Mononuclear cell (primary cell): ENCODE measurements around the gene DNAJC6. TPM values are rescaled to one million over a fixed set of nuclear protein-coding genes. Genes with fewer than 3 reads are reported as not detected.

Source experiments
- H3K27me3 ChIP-seq: 2 replicates; pipeline ENCODE4 v1.6.0; 2011; ENCODE audit warnings: low read length, control low read depth; ENCODE audit not compliant: insufficient read depth
- H3K4me1 ChIP-seq: 2 replicates; pipeline ENCODE4 v1.5.1; 2011; ENCODE audit warnings: mild to moderate bottlenecking, low read length, control low read depth; ENCODE audit not compliant: insufficient read depth
- H3K4me3 ChIP-seq: 2 replicates; pipeline ENCODE4 v1.5.1; 2011; ENCODE audit warnings: mild to moderate bottlenecking, low read length, moderate library complexity
- H3K9me3 ChIP-seq: 2 replicates; pipeline ENCODE4 v1.5.1; 2011; ENCODE audit warnings: low read depth, mild to moderate bottlenecking, control low read depth, low read length
- total RNA-seq: library from RNA; depleted of rRNA; stranded (reverse); fragments of >200 nt; gene quantifications from one replicate; pipeline ENCODE4 v1.2.3, GENCODE V29; 2012

Gene DNAJC6
- total RNA-seq = 8.5 TPM

- Histone ChIP-seq H3K4me1 (peaks cover 8% of the 10 kb centered on the region), H3K4me3 (no peak within 1 kb of the TSS), H3K27me3 (peaks cover 35% of the 10 kb centered on the region), H3K9me3 (no peaks in the 10 kb centered on the region)
These were observed at the start of gene DNAJC6 for GRCh38 chr1:65309304-65310077. DNAJC6 (plus strand) TSS chr1:65309543; CDS start chr1:65309746, 203 bp downstream.

GRCh38 chr1:65259816-65260215 is 49.5 kb upstream of the DNAJC6 start:
- no peak overlapping the region for H3K4me3 ChIP-seq
- H3K9me3 ChIP-seq = no peaks in the 10 kb centered on the region
- H3K27me3 ChIP-seq = peaks cover 22% of the 10 kb centered on the region
- H3K4me1 ChIP-seq = peaks cover 5% of the 10 kb centered on the region

GRCh38 chr1:65260851-65261473 is 48.4 kb upstream of the DNAJC6 start:
- H3K27me3 ChIP-seq = peaks cover 24% of the 10 kb centered on the region
- no peaks in the 10 kb centered on the region for H3K9me3 ChIP-seq
- no peak overlapping the region for H3K4me3 ChIP-seq
- H3K4me1 ChIP-seq = peaks cover 9% of the 10 kb centered on the region

GRCh38 chr1:65263286-65263685 is 46.1 kb upstream of the DNAJC6 start:
- Histone ChIP-seq H3K27me3 (peaks cover 33% of the 10 kb centered on the region), H3K4me1 (peaks cover 12% of the 10 kb centered on the region), H3K9me3 (no peaks in the 10 kb centered on the region), H3K4me3 (no peak overlapping the region)

- peaks cover 12% of the 10 kb centered on the region for H3K4me1 ChIP-seq
- H3K27me3 ChIP-seq = peaks cover 31% of the 10 kb centered on the region
- H3K4me3 ChIP-seq = no peak overlapping the region
- no peaks in the 10 kb centered on the region for H3K9me3 ChIP-seq
These were observed 45.0 kb upstream of the DNAJC6 start for GRCh38 chr1:65264197-65264929.

GRCh38 chr1:65265296-65265650 is 44.1 kb upstream of the DNAJC6 start:
- Histone ChIP-seq H3K9me3 (no peaks in the 10 kb centered on the region), H3K4me3 (peak overlapping the region; percentile 26), H3K4me1 (peaks cover 12% of the 10 kb centered on the region), H3K27me3 (peaks cover 30% of the 10 kb centered on the region)

- Histone ChIP-seq H3K4me3 (peak overlapping the region; percentile 26), H3K9me3 (no peaks in the 10 kb centered on the region), H3K27me3 (peaks cover 30% of the 10 kb centered on the region), H3K4me1 (peaks cover 12% of the 10 kb centered on the region)
These were observed 43.5 kb upstream of the DNAJC6 start for GRCh38 chr1:65265651-65266351.

- peaks cover 30% of the 10 kb centered on the region for H3K27me3 ChIP-seq
- no peak overlapping the region for H3K4me3 ChIP-seq
- H3K4me1 ChIP-seq = peaks cover 12% of the 10 kb centered on the region
- H3K9me3 ChIP-seq = no peaks in the 10 kb centered on the region
These were observed 42.9 kb upstream of the DNAJC6 start for GRCh38 chr1:65266476-65266875.

GRCh38 chr1:65267271-65267670 is 42.1 kb upstream of the DNAJC6 start:
- peaks cover 30% of the 10 kb centered on the region for H3K27me3 ChIP-seq
- no peak overlapping the region for H3K4me3 ChIP-seq
- no peaks in the 10 kb centered on the region for H3K9me3 ChIP-seq
- peaks cover 12% of the 10 kb centered on the region for H3K4me1 ChIP-seq

- no peak overlapping the region for H3K4me3 ChIP-seq
- H3K9me3 ChIP-seq = no peaks in the 10 kb centered on the region
- peaks cover 12% of the 10 kb centered on the region for H3K4me1 ChIP-seq
- peaks cover 30% of the 10 kb centered on the region for H3K27me3 ChIP-seq
These were observed 41.7 kb upstream of the DNAJC6 start for GRCh38 chr1:65267683-65268082.

GRCh38 chr1:65269612-65270011 is 39.7 kb upstream of the DNAJC6 start:
- Histone ChIP-seq H3K27me3 (peaks cover 22% of the 10 kb centered on the region), H3K9me3 (no peaks in the 10 kb centered on the region), H3K4me1 (peaks cover 12% of the 10 kb centered on the region), H3K4me3 (no peak overlapping the region)

GRCh38 chr1:65276197-65276939 is 33.0 kb upstream of the DNAJC6 start:
- H3K4me3 ChIP-seq = no peak overlapping the region
- no peaks in the 10 kb centered on the region for H3K9me3 ChIP-seq
- H3K4me1 ChIP-seq = no peaks in the 10 kb centered on the region
- no peaks in the 10 kb centered on the region for H3K27me3 ChIP-seq

- H3K4me3 ChIP-seq = no peak overlapping the region
- H3K9me3 ChIP-seq = no peaks in the 10 kb centered on the region
These were observed 31.6 kb upstream of the DNAJC6 start for GRCh38 chr1:65277605-65278347.

More at GRCh38 chr1:65277605-65278347, 31.6 kb upstream of the DNAJC6 start:
- Histone ChIP-seq H3K27me3 (no peaks in the 10 kb centered on the region), H3K4me1 (no peaks in the 10 kb centered on the region)
